Cerebellar nuclear complex (tissue), 1 donor: ENCODE data around the gene RCOR1.
"Not testable (repeated sequence)": the region's sequence is repeated elsewhere in the genome, so short reads cannot be mapped to it uniquely, and the experiment has no call there.

Source experiments
- DNase-seq, 2 experiments: peaks; one replicate each; lab custom pipeline; 2025; lab: John Stamatoyannopoulos, UW

The RCOR1 gene

DNA sequence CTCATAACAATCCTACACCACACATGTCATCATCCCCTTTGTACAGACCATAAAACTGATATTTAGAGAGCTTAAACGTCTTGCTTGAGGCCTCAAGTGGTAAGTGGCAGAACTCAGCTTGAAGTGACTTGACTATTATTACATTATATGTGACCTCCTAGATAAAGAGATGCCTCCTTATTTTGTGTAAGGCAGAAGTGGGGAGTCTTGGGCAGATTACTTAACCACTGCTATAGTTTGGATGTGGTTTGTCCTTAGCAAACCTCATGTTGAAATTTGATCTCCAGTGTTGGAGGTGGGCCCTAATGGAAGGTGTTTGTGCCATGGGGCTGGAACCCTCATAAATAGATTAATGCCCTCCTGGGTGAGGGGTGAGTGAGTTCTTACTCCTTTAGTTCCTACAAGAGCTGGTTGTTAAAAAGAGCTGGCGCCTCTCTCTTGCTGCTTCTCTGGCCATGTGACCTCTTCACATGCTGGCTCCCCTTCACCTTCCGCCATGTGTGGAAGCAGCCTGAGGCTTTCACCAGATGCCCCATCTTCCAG, 37.4 kb downstream of the RCOR1 start:
- DNase-seq = no peak

DNA sequence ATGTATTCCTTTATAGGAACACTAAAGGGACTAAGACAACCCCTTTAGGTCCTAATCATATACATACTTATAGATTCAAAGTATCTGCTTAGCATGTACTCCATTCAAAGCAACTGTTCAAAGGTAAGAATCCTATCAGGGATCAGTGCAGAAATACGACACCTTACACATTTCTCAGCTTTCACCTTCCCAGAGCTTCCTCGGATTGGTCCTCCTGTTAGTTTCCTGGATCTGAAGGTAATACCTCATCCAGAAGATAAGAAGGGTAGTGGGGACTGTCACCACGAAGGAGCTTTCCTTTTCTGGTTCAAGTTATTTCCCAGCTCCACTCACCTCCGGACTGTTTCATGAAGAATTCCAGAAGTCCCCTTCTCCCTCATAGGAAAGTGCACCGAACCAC, 38.0 kb downstream of the RCOR1 start:
- DNase-seq = no peak

DNA sequence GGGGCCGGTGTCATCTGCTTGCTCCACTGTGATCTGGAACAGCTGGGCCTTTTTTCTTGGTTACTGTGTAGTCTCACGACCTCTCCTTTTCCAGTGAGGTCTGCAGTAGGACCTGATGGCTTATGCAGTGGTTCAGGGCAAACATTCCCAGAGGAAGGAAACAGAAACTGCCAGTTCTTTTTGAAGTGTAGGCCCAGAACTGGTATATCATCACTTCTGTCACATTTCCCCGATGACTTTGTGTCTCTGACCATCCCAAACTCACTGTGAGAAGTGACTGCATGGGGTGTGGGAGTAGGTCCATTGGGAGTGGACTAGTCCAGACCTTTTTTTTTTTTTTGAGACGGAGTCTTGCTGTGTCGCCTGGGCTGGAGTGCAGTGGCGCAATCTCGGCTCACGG, 38.4 kb downstream of the RCOR1 start:
- no peak for DNase-seq

- DNase-seq = no peak
Observed at GRCh38 chr14:102633906-102634595, 41.6 kb downstream of the RCOR1 start.

DNA sequence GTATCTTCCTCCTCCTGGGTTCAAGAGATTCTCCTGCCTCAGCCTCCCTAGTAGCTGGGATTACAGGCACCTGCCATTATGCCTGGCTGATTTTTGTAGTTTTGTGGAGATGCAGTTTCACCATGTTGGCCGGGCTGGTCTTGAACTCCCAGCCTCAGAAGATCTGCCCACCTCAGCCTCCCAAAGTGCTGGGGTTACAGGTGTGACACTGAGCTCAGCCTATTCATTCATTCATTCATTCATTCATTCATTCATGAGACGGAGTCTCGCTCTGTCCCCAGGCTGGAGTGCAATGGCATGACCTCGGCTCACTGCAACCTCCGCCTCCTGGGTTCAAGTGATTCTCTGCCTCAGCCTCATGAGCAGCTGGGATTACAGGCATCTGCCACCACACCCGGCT, 47.2 kb downstream of the RCOR1 start:
- DNase-seq = not testable (repeated sequence)

GRCh38 chr14:102644523-102644922, 52.1 kb downstream of the RCOR1 start:
- no peak for DNase-seq

- no peak for DNase-seq
Observed at GRCh38 chr14:102645746-102646440, 53.4 kb downstream of the RCOR1 start.

DNA sequence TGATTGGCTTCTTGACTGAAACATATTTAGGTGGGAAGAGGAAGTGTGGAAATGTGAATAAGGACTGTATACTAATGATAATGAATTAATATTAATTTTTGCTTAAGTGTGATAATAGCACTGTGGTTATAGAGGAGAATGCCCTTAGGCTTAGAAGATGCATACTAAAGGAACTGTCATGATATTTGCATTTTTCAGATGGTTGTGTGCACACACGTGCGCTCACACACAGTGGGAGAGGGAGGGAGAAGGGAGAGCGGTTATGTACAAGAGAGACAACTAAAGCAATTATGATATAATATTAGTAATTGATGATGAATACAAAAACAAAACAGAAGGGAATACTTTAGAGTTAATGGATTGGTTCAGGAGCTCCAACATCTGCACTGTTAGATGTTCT, 54.2 kb downstream of the RCOR1 start:
- DNase-seq = no peak

DNA sequence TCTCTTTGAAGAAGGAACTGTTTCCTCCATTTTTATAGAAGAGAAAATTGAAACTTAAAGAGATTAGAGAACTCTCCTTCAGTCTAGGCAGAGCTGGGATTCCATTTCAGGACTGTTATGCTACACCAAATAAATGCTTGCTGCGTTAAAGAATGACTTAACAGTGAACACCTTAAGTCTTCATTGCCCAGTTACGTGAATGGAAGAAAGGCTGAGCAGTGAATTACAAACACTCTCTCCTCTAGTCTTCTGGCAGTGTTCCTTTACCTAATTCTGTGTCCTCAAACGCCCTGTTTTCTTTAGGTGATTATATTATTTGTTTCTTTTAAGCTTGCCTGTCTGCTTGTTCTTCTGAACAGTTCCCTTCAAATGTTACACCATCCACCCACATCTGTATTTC, 59.7 kb downstream of the RCOR1 start:
- no peak for DNase-seq

- no peak for DNase-seq
Observed at GRCh38 chr14:102654298-102654697, 61.8 kb downstream of the RCOR1 start.

- no peak for DNase-seq
Observed at GRCh38 chr14:102655137-102655536, 62.7 kb downstream of the RCOR1 start.

GRCh38 chr14:102659797-102660196, 67.3 kb downstream of the RCOR1 start:
- no peak for DNase-seq

DNA sequence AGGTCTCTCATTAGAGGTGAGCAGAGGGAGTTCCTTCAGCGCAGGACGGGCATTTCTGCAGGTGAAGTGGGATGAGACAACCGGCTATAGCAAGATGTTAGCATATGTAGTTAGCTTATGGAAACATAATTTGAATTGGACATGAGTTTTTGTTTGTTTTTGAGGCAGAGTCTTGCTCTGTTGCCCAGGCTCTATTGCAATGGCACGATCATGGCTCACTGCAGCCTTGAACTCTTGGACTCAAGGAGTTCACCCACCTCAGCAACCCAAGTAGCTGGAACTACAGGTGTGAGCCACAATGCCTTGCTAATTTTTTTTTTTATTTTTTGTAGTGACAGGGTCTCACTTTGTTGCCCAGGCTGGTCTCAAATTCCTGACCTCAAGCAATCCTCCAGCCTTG, 69.2 kb downstream of the RCOR1 start:
- DNase-seq = no peak

GRCh38 chr14:102662636-102663430, 70.4 kb downstream of the RCOR1 start:
- DNase-seq = no peak

DNA sequence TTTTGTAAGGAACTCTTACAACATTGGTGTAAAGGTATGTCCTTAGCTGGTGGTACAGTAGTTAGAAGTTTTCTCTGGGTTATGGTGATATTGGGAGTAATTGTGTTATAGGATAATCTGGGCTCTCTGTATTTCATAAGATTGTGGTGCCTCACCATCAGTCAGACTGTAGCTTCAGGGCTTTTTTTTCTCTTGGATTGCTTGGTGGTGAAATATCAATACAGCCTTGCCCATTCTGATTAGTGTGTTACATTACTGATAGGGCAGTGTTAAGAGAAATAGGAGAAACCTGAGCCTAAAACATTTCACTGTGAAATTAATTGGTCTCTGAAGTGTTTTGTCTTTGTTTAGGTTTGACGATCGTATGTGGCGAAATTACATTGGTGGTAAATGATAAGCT, 71.0 kb downstream of the RCOR1 start:
- DNase-seq = no peak

GRCh38 chr14:102665621-102666020, 73.2 kb downstream of the RCOR1 start:
- DNase-seq = no peak

- DNase-seq = no peak
Observed at GRCh38 chr14:102666635-102667034, 74.2 kb downstream of the RCOR1 start.

- DNase-seq = no peak
Observed at GRCh38 chr14:102667703-102668102, 75.3 kb downstream of the RCOR1 start.

DNA sequence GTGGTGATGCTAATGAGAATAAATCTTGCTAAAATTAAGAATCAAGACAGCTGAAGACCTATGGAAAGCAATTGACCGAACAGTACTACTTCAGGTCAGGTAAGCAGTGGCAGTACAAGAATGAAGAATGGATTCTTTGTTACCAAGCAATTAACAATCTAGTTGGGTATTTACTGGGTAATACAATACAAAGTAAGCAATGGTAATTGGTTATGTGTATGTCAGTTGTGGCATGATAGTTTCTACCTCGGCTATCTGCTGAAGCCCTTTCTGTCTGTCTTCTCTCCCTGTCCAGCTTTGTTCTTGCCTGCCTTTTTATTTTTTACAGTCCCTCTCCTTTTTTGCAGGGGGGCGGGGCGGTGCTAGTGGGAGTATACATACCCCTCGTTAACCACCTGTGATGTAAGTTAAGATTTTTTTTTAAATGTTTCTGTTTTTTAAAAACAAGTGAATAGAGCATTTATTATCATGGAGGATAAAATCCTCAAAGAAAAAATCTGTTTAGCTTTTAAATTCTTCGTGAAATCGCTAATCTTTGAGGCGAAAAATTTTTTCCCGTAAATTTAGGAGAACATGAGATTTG, 75.9 kb downstream of the RCOR1 start:
- no peak for DNase-seq

GRCh38 chr14:102671410-102671809, 79.0 kb downstream of the RCOR1 start:
- DNase-seq = no peak

DNA sequence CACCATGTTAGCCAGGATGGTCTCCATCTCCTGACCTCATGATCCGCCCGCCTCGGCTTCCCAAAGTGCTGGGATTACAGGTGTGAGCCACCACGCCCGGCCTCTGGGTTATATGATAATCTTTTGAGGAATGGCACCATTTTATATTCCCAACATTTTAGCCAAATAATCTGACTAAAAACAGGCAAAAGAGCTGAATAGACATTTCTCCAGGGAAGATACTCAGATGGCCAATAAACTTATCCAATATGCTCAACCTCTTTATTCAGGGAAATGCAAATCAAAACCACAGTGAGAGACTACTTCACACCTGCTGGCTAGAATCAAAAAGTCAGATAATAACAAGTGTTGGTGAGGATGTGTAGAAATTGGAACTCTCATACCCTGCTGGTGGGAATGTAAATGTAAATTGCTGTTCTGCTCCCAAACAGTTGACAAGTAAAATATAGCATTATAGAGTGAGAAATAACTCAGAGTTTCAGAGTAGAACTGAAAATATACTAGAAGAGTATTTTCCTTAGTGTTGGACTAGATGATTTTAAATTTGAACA, 80.0 kb downstream of the RCOR1 start:
- no peak for DNase-seq

DNA sequence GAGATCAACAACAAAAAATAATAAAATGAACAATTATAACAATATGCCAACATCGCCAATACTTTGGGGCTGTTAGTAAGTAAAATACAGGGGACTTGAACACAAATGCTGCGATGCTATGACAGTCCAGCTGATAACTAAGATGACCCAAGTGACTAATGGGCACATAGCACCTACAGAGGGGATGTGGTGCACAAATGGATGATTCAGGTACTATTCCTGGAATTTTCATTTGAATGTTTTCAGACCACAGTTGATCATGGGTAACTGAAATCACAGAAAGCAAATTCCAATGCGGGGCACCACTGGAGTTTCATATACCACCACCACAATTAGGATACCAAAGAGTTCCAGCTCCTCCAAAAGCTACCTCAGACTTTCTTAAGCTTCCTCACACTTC, 82.9 kb downstream of the RCOR1 start:
- DNase-seq = no peak
